SHP77 (cell line): ENCODE measurements around the gene FAM186B.

Source experiments
- DNase-seq, 2 experiments: peaks; one replicate each; lab custom pipeline; 2025; lab: John Stamatoyannopoulos, UW

The FAM186B gene

DNA sequence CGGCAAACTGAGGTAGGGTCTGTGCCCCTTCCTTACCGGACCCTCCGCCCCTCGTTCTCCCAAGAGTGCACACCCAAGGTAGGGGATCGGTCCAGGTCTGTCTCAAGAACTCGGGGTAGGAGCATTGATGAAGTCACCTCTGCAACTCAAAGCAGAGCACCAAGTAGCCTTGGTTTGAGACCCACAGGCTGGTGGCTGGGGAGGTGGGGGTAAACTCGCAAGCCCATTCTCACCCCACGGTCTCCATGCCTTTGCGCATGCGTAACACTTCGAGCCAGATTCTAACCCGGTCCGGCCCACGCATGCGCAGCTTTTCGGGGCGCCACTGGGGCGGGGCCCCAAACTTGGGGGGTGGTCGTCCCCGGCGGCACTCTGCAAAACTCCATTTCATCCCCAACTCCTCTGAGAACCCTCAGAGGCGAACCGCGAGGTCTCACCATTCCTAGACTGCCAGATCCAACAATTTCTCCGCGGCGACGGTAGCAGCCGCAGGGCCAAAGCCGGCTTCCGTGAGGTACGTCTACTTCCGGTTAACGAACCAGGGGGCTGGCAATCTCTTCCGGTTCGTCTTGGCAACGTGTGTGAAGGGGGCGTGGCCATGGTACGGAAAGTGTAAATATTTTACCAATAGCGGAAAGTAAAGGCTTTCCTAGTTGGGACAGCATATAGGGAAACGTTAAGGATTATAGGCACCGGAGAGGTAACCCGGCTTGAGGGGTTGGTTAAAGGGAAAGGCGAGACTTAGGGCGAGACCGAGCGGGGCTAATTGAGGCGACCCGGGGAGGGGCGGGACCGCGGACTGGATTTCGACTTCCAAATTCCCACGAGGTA, 37.6 kb downstream of the FAM186B start, which contains the start of gene MCRS1:
MCRS1 (minus strand) TSS at position 532 of the 831 bp plus-strand sequence. CDS start 1,411 bp downstream, outside the sequence.
- peak; percentile 86 to 93 for DNase-seq

DNA sequence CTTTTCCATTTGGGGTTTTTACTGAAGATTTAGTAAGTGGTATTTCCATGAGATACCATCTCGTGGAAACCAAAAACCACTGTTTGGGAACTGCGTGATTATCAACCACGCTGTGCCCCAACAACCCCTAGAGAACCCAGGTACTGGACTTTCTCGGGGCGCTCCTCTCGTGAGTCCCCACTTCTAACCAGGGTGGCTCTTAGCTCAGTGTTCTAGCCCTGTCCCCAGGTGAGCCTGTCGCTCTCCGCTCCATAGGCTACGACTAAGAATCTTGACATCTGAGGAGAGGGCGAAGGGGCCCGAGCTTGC, 38.2 kb downstream of the FAM186B start:
- no peak for DNase-seq

- DNase-seq, result no peak
Measured at GRCh38 chr12:49566361-49566760, 39.1 kb downstream of the FAM186B start.

- DNase-seq, result no peak
Measured at GRCh38 chr12:49565406-49566265, 39.8 kb downstream of the FAM186B start.

GRCh38 chr12:49564686-49565405, 40.6 kb downstream of the FAM186B start:
- no peak for DNase-seq

DNA sequence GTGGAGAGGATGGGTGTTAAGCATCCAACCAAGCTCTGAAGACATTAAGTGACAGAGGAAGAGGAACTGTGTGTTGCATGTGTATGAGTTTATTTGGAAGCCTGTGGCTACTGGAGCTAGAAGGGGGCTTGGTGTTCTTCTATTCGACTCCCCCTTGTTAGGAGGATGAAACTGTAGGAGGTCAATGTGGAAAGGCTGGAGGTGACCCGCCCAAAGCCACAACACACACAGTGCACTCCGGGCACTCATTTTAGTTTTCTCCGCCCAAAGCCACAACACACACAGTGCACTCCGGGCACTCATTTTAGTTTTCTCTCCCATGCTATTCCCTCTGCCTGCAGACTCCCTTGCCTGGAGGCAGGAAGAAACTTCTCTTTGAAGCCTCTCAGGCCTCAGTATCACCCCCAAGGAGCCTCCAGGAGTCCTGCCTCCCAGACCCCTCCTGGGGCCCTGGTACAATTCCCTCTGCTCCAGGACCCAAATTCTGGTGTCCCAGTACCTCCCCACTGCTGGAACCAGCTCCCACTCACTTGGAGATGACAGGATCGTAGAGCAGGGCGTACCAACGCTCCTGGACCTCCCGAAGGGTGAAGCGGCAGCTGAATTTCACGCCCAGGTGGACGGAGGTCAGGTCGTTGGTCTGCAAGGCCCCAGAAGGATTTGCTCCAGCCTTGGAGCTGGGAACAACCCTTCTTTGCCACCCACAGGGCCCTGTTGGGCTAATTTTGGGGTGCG, 41.3 kb downstream of the FAM186B start:
- no peak for DNase-seq

GRCh38 chr12:49562831-49563230, 42.6 kb downstream of the FAM186B start:
- DNase-seq, result no peak

DNA sequence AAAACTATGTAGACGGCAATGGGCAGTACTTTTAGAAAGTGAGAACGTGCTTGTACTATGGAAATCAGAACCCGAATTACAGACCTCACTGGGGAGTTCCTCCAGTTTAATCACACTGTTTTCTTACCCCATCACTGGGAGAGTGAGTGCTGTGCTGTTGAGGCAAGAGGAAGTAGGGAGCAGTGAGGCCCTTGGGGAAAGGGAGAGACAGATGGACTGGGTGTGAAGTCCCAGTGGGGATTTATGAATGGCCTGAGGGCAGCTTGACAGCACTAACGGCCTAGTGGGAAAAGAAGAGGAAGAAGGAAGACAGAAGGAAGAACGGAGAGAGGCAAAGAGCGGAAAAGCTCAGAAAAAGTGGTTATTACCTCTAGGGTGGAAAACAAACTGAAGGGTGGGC, 43.2 kb downstream of the FAM186B start:
- no peak for DNase-seq

DNA sequence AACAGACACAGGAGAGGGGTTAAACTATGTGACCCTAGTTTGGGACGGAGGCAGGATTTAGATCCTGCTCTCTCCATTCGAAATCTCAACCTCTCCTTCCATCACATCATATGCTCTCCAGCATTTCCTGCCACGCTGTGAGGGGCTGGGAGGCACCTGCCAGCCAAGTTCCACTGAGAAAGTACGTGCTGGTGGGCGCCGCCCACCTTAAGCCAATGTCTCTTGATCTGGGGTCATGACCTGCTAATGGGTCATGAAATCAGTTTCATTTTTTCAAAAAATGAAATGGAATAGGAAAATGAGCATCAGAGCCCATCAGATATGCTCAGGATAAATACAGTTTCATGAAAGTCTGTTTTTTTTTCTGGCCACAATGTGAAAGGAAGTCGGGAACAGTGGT, 44.7 kb downstream of the FAM186B start:
- DNase-seq, result no peak

DNA sequence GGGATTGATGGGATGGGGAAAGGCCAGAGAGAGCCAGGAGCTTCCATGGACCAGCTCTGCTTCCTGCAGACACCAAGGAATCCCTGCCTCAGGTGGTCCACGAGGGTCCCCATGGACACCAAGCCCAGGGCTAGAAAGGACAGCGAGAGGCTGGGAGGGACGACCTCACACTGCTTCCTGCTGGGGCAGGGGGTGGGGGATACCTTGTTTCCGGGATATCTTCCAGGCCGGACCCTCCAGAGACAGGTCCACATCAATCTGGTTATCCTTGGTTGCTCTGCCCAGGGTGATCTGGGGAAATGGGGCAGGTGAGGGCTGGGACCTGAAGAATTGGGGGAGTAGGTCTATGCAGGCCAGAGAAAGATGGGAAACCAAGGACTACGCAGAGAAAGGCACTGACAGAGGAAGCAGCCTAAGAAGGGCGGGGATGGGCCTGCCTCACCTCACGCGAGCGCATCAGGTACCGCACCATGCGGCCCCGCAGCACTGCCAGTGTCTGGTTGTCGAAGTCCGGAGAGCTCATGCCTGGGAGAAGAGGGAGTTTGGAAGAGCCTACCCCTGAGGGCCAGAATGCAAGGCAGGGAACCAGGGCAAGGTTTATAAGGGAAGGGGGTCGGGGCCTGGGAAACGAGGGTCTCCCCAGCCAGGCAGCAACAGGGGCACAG, 46.3 kb downstream of the FAM186B start:
- no peak for DNase-seq

- no peak for DNase-seq
Measured at GRCh38 chr12:49558526-49558925, 46.9 kb downstream of the FAM186B start.

DNA sequence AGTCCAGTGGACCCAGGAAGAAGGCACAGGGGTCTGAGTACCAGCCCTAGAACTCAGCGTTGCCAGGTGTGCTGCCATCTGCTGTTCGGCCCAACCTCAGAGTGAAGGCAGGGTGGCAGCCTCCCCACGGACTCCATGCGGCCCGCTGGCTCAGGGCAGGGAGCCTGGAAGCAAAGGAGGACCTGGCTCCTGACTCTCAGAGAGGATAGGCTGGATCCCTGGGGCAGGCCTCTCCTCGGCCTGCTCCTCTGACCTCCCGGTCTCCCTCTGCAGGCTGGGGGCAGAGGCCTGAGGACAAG, 47.6 kb downstream of the FAM186B start:
- no peak for DNase-seq

GRCh38 chr12:49557187-49557916, 48.1 kb downstream of the FAM186B start:
- DNase-seq, result no peak

- no peak for DNase-seq
Measured at GRCh38 chr12:49556391-49557186, 48.9 kb downstream of the FAM186B start.

GRCh38 chr12:49555631-49556390, 49.6 kb downstream of the FAM186B start:
- DNase-seq, result no peak

- DNase-seq, result peak; percentile 15 to 55
Measured at GRCh38 chr12:49554266-49554665, 51.2 kb downstream of the FAM186B start.

DNA sequence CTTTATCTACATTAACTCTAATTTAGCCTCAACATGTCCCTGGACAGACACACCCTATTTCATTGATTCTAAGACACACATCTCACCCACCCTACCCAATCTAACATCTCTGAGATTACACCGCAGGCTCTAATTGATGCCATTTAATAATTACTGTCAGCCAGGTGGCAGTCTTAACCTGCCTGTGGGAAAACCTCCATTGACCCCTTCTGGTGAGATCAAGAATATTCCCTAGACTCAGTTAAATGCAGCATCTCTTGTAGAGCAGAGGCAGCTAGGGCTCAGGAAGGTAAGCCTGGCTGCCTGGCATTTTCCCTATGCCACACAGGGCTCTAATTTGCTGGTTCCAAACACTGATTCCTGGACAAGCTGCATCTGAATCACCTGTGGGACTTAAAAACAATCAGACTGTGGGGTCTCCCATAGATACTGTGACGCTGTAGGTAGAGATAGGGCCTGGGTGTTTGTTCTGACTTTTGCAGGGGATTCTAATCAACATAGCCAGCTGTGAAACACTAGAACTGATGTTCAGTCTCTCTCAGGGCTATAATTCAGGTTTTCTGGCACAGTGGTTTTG, 51.8 kb downstream of the FAM186B start:
- peak; percentile 50 to 58 for DNase-seq

DNA sequence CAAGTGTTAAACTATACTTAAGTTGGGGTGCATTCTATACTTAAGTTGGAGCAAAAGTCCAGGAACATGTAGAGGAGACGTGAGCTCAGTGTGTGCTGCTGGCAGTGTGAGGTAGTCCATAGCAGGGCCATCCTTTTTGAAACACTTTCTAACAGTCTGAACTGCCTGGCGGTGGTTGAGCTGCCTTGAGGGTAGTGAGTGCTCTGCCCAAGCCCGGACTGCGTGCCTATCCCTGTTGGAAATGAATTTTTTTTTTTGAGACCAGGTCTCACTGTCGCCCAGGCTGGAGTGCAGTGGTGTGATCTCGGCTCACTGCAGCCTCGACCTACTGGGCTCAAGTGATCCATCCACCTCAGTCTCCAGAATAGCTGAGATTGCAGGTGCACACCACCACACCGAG, 52.5 kb downstream of the FAM186B start:
- no peak for DNase-seq

DNA sequence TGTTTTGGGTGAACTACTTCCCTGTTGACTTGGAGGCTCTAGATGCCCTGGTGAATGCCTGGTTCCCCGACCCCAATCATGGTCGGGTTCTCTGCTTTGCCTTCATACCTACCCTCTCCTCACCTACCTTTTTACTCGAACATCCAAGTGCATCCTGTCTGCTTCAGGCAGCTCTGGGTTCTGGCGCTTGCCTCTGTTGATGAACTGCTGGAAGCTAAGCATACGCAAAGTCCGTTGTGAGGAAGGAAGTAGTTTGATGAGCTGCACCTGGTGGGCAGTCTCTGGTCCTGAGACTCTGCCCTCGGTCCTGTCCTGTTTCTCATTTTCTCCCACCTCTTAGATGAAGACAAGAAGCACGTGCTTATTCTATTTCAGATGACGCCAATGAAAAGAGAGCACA, 53.0 kb downstream of the FAM186B start:
- DNase-seq, result no peak
